ENCODE results near the gene RNF220.

- TF ChIP-seq CTCF (conservative IDR thresholded peaks at IDR 0.05; ENCODE audit: low read length) (no peak), EZH2phosphoT487 (IDR thresholded peaks at IDR 0.05; ENCODE audit: borderline replicate concordance) (no peak)
These were observed 185.4 kb downstream of the RNF220 start for GRCh38 chr1:44590475-44590874.
